Measurements from ENCODE around the gene ANAPC16.

- TF ChIP-seq, protein P1, sequence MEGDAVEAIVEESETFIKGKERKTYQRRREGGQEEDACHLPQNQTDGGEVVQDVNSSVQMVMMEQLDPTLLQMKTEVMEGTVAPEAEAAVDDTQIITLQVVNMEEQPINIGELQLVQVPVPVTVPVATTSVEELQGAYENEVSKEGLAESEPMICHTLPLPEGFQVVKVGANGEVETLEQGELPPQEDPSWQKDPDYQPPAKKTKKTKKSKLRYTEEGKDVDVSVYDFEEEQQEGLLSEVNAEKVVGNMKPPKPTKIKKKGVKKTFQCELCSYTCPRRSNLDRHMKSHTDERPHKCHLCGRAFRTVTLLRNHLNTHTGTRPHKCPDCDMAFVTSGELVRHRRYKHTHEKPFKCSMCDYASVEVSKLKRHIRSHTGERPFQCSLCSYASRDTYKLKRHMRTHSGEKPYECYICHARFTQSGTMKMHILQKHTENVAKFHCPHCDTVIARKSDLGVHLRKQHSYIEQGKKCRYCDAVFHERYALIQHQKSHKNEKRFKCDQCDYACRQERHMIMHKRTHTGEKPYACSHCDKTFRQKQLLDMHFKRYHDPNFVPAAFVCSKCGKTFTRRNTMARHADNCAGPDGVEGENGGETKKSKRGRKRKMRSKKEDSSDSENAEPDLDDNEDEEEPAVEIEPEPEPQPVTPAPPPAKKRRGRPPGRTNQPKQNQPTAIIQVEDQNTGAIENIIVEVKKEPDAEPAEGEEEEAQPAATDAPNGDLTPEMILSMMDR (IDR thresholded peaks at IDR 0.05) = no peak
- TF ChIP-seq POLR2AphosphoS5 (IDR thresholded peaks at IDR 0.05; ENCODE audit: insufficient read depth in 1 of 2, low read depth in 1 of 2) = peak; percentile 84 to 91
Observed at GRCh38 chr10:72260239-72260975, 44.6 kb downstream of the ANAPC16 start.
